ENCODE data around the gene IFNW1. TPM values are rescaled to one million over a fixed set of nuclear protein-coding genes. Genes with fewer than 3 reads are reported as not detected.

IFNW1 gene
- total and polyA plus RNA-seq, 7 donors = not detected

DNA sequence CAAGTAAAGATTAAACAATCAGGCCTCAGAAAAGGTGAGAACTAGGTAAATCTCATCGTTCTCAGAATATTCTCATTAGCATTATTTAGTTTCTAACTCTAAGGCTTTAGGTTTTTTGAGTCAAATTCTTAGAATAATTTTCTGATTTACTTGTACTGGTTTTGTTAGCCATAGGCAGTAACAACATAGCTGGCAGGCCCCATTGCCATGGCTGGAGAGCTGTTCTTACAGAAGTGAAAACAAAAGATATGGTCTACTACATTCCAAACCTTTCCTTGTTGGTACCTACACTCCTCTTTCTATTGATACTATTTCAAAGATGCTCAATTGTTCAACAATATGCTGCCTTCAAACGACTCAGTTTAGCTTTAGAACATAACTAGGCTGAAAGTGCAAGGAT is 27.3 kb downstream of the IFNW1 start:
- TF ChIP-seq POLR2AphosphoS5 (IDR thresholded peaks at IDR 0.05) = no peak
- no peak for TF ChIP-seq EP300 (IDR thresholded peaks at IDR 0.05)
- TF ChIP-seq POLR2A (IDR thresholded peaks at IDR 0.05) = no peak
- TF ChIP-seq, protein P1, sequence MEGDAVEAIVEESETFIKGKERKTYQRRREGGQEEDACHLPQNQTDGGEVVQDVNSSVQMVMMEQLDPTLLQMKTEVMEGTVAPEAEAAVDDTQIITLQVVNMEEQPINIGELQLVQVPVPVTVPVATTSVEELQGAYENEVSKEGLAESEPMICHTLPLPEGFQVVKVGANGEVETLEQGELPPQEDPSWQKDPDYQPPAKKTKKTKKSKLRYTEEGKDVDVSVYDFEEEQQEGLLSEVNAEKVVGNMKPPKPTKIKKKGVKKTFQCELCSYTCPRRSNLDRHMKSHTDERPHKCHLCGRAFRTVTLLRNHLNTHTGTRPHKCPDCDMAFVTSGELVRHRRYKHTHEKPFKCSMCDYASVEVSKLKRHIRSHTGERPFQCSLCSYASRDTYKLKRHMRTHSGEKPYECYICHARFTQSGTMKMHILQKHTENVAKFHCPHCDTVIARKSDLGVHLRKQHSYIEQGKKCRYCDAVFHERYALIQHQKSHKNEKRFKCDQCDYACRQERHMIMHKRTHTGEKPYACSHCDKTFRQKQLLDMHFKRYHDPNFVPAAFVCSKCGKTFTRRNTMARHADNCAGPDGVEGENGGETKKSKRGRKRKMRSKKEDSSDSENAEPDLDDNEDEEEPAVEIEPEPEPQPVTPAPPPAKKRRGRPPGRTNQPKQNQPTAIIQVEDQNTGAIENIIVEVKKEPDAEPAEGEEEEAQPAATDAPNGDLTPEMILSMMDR (IDR thresholded peaks at IDR 0.05) = no peak
- Histone ChIP-seq H3K36me3 (no peaks in the 10 kb centered on the region), H3K4me1 (peaks cover 0 to 5% (median 0%) of the 10 kb centered on the region in 4 donors), H3K4me3 (no peak overlapping the region), H3K27ac (no peak overlapping the region), H3K9me3 (no peaks in the 10 kb centered on the region), H3K27me3 (no peaks in the 10 kb centered on the region)
- WGBS, 2 donors = 58 to 80% methylated on average over 2 of the region's 2 CpGs
- intact Hi-C loops (cut with DNase I) = loop anchor here (5.0 kb wide), 4 partner anchors 172 to 1187 kb away; no protein-coding TSS in a partner anchor
- no peak for DNase-seq

- Histone ChIP-seq H3K4me3 (no peak overlapping the region), H3K36me3 (no peaks in the 10 kb centered on the region), H3K4me1 (no peaks in the 10 kb centered on the region), H3K27ac (no peak overlapping the region), H3K9me3 (no peaks in the 10 kb centered on the region), H3K27me3 (no peaks in the 10 kb centered on the region)
- no peak for DNase-seq
- intact Hi-C loops (cut with DNase I) = loop anchor here (2.0 to 5.0 kb wide), 5 partner anchors 169 to 1184 kb away; no protein-coding TSS in a partner anchor
- 24 to 25% methylated on average over 4 of the region's 4 CpGs for WGBS, 2 donors
- TF ChIP-seq EP300 (IDR thresholded peaks at IDR 0.05) = no peak
- no peak for TF ChIP-seq POLR2A (IDR thresholded peaks at IDR 0.05)
- TF ChIP-seq POLR2AphosphoS5 (IDR thresholded peaks at IDR 0.05) = no peak
- TF ChIP-seq, protein P1 (IDR thresholded peaks at IDR 0.05) = peak; percentile 43 to 84 (median 68)
Measured at GRCh38 chr9:21110708-21111576, 30.7 kb downstream of the IFNW1 start.

- Histone ChIP-seq H3K4me1 (no peaks in the 10 kb centered on the region), H3K9me3 (no peaks in the 10 kb centered on the region), H3K27ac (no peak overlapping the region), H3K4me3 (no peak overlapping the region), H3K27me3 (no peaks in the 10 kb centered on the region), H3K36me3 (no peaks in the 10 kb centered on the region)
- DNase-seq = no peak
- 41 to 65% methylated on average over 1 of the region's 1 CpG for WGBS, 2 donors
- intact Hi-C loops (cut with DNase I) = no loop called here
- TF ChIP-seq POLR2A (IDR thresholded peaks at IDR 0.05) = no peak
- TF ChIP-seq EP300 (IDR thresholded peaks at IDR 0.05) = no peak
- TF ChIP-seq POLR2AphosphoS5 (IDR thresholded peaks at IDR 0.05) = no peak
- TF ChIP-seq, protein P1 (IDR thresholded peaks at IDR 0.05) = no peak
Measured at GRCh38 chr9:21104787-21105186, 36.8 kb downstream of the IFNW1 start.

DNA sequence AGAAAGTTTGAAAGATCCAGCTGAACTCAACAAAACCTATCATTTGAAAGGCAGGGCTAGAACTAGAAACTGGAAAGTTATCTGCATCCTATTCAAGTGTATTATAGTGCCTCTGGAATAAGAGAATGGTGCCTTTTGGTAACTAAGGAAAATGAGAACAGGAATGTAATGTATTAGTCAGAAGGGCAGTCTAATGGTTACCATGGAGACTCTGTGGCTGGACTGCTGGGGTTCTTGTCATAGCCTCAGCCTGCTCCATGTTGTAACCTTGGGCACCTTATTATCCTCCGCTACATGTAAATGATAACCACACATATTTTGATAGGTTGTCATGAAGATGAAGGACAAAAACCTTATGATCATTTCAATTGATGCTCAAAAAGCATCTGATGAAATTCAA is 39.3 kb downstream of the IFNW1 start:
- Histone ChIP-seq H3K27ac (no peak overlapping the region), H3K36me3 (no peaks in the 10 kb centered on the region), H3K9me3 (no peaks in the 10 kb centered on the region), H3K27me3 (no peaks in the 10 kb centered on the region), H3K4me1 (peaks cover 0 to 1% (median under 1%) of the 10 kb centered on the region in 4 donors), H3K4me3 (no peak overlapping the region)
- intact Hi-C loops (cut with DNase I) = no loop called here
- no peak for TF ChIP-seq EP300 (IDR thresholded peaks at IDR 0.05)
- TF ChIP-seq, protein P1 (IDR thresholded peaks at IDR 0.05) = no peak
- TF ChIP-seq POLR2AphosphoS5 (IDR thresholded peaks at IDR 0.05) = no peak
- TF ChIP-seq POLR2A (IDR thresholded peaks at IDR 0.05) = no peak
- WGBS, 2 donors = 95 to 100% methylated on average over 1 of the region's 1 CpG
- no peak for DNase-seq
